ENCODE measurements around the gene ATCAY. TPM values are rescaled to one million over a fixed set of nuclear protein-coding genes. Genes with fewer than 3 reads are reported as not detected.
A peak's percentile ranks its signal among the peaks of the same experiment; 100 is the strongest.
"Not testable (repeated sequence)": the region's sequence is repeated elsewhere in the genome, so short reads cannot be mapped to it uniquely, and the experiment has no call there.

Gene ATCAY
- polyA plus RNA-seq, 2 of the 4 experiments (the other 2 are of a cell fraction), result 0.06 TPM; not detected in 1

- TF ChIP-seq ELK1 (IDR thresholded peaks at IDR 0.05; ENCODE audit: low read depth, low read length) (no peak), EHMT2 (IDR thresholded peaks at IDR 0.05; ENCODE audit: low read depth) (no peak)
Observed at GRCh38 chr19:3966051-3967017, 85.8 kb downstream of the ATCAY start (continued).

- ATAC-seq; DNase-seq (ENCODE audit: low read depth in 1 of 2, low spot score in 1 of 2); FAIRE-seq; H3K9me3 ChIP-seq: not testable (repeated sequence)
- H3K4me1 ChIP-seq, result peaks cover 23% of the 10 kb centered on the region
- peak overlapping the region; percentile 94 for H3K4me2 ChIP-seq
- CTCF ChIA-PET, result interaction anchor here (1.0 to 1.5 kb wide), 4 partner anchors 17 to 239 kb away, joined by 3 to 6 read pairs (median 4); partner anchors contain the start of gene EEF2
- peak overlapping the region; percentile 28; the same call in 1 of the 3 replicates for H3K4me3 ChIP-seq
- POLR2A ChIA-PET, result interaction anchor here (4.7 kb wide), 1 partner anchor 16 kb away, joined by 60 read pairs; the partner anchor contains the start of gene EEF2
- 86% methylated on average over 8 of the region's 12 CpGs for WGBS (ENCODE audit: missing lambda C conversion rate)
- peak overlapping the region; percentile 70 to 98 for H3K27ac ChIP-seq
Observed at GRCh38 chr19:3967983-3968382, 87.5 kb downstream of the ATCAY start.

GRCh38 chr19:3968556-3969434 lies 88.3 kb downstream of the ATCAY start:
- Histone ChIP-seq H3K27ac (peak overlapping the region; percentile 88 to 98), H3K4me1 (peaks cover 23% of the 10 kb centered on the region), H3K4me2 (peak overlapping the region; percentile 94), H3K4me3 (peak overlapping the region; percentile 89), H3K9me3 (no peaks in the 10 kb centered on the region)
- ChIA-PET POLR2A (interaction anchor here (0.6 to 4.7 kb wide), 4 partner anchors 10 to 150 kb away, joined by 3 to 60 read pairs (median 4); partner anchors contain the start of gene EEF2), CTCF (interaction anchor here (0.7 to 4.8 kb wide), 13 partner anchors 11 to 386 kb away, joined by 3 to 16 read pairs (median 3); partner anchors contain the start of gene EEF2)
- ATAC-seq (peak; percentile 58 to 79), FAIRE-seq (no peak), DNase-seq (ENCODE audit: low read depth in 1 of 2, low spot score in 1 of 2) (peak; percentile 81 to 97)
- WGBS (ENCODE audit: missing lambda C conversion rate), result 19% methylated on average over 9 of the region's 9 CpGs
- TF ChIP-seq BCL3 (IDR thresholded peaks at IDR 0.05), result no peak
- TF ChIP-seq ZFP36 (IDR thresholded peaks at IDR 0.05; ENCODE audit: borderline replicate concordance, partially characterized antibody), result peak; percentile 86
- TF ChIP-seq TFCP2L1 (CRISPR knock-in tag; IDR thresholded peaks at IDR 0.05), result no peak
- TF ChIP-seq RAD21 (conservative IDR thresholded peaks at IDR 0.05 in 1 of 2, IDR thresholded peaks at IDR 0.05 in 1 of 2), result no peak
- TF ChIP-seq JUN (IDR thresholded peaks at IDR 0.05), result peak in 1 of 2 experiments; percentile 24; a peak in 2 of 5 replicates
- TF ChIP-seq MAFK (IDR thresholded peaks at IDR 0.05; ENCODE audit: partially characterized antibody), result peak; percentile 35
- no peak for TF ChIP-seq ATOH8 (CRISPR knock-in tag; IDR thresholded peaks at IDR 0.05; ENCODE audit: low read depth)
- TF ChIP-seq TP53 (CRISPR knock-in tag; IDR thresholded peaks at IDR 0.05), result no peak
- TF ChIP-seq HDAC2 (IDR thresholded peaks at IDR 0.05), result no peak
- 0 out of 2 replicates have a peak, but pooled peaks have one; percentile 24 for TF ChIP-seq HOXB5 (CRISPR knock-in tag; IDR thresholded peaks at IDR 0.05)
- no peak for TF ChIP-seq EHF (CRISPR knock-in tag; IDR thresholded peaks at IDR 0.05)
- no peak for TF ChIP-seq NR3C1 (IDR thresholded peaks at IDR 0.05)
- TF ChIP-seq PBX3 (IDR thresholded peaks at IDR 0.05), result no peak
- peak; percentile 26; the same call in 1 of the 2 replicates for TF ChIP-seq GATA3 (IDR thresholded peaks at IDR 0.05; ENCODE audit: borderline replicate concordance)
- no peak for TF ChIP-seq SMC3 (IDR thresholded peaks at IDR 0.05)
- TF ChIP-seq FOSL2 (IDR thresholded peaks at IDR 0.05), result no peak
- TF ChIP-seq FOSL2 (CRISPR knock-in tag; IDR thresholded peaks at IDR 0.05), result peak; percentile 85
- no peak for TF ChIP-seq KDM5A (IDR thresholded peaks at IDR 0.05)
- no peak for TF ChIP-seq ZNF302 (CRISPR knock-in tag; IDR thresholded peaks at IDR 0.05)
- peak; percentile 54 for TF ChIP-seq MAX (IDR thresholded peaks at IDR 0.05)
- TF ChIP-seq POLR2AphosphoS2 (conservative IDR thresholded peaks at IDR 0.05; ENCODE audit: low read length), result no peak
- no peak for TF ChIP-seq USF2 (IDR thresholded peaks at IDR 0.05)
- TF ChIP-seq ZC3H11A (IDR thresholded peaks at IDR 0.05), result no peak
- TF ChIP-seq RCOR1 (IDR thresholded peaks at IDR 0.05; ENCODE audit: low read depth, low read length), result no peak
- TF ChIP-seq JUNB (IDR thresholded peaks at IDR 0.05), result 0 out of 2 replicates have a peak, but pooled peaks have one; percentile 15
- TF ChIP-seq RARB (CRISPR knock-in tag; IDR thresholded peaks at IDR 0.05), result no peak

All from A549 (cell line).